HCT116 (cell line): ENCODE measurements around the gene NUCB1. TPM values are rescaled to one million over a fixed set of nuclear protein-coding genes. Genes with fewer than 3 reads are reported as not detected.

Experiments used
- ATAC-seq: fragments of 200-7000 bp; cut with Tn5 transposase; 2 replicates; pipeline ENCODE4 v1.9.1; 2020; ENCODE audit warnings: mild to moderate bottlenecking, moderate library complexity
- BruUV-seq: library from RNA; stranded (reverse); fragments of 400-500 nt; replicated peaks from 2 replicates; lab custom pipeline; 2021; lab: Mats Ljungman, UMichigan
- CTCF ChIA-PET: fragments of 300-600 bp; sonication (Branson Sonifier 250); formaldehyde crosslinking; loops from one replicate; lab custom pipeline; 2021; ENCODE audit warnings: antibody characterized with exemption; lab: Charles Lee
- POLR2A ChIA-PET: fragments of 300-600, 350-600 bp; sonication (Branson Sonifier 250); formaldehyde crosslinking; loops from one replicate; lab custom pipeline; 2021; ENCODE audit warnings: antibody characterized with exemption; lab: Charles Lee
- RAD21 ChIA-PET, 2 experiments: fragments of 300-600 bp; sonication (Branson Sonifier 250); formaldehyde crosslinking; loops; one replicate each; lab custom pipeline; 2023; ENCODE audit warnings: low total read pairs in 2 of 2; ENCODE audit not compliant: uncharacterized antibody in 2 of 2, unreplicated experiment in 2 of 2, low non-redundant PET in 1 of 2; lab: Charles Lee
- DNase-seq: peaks from one replicate; pipeline ENCODE4 v3.0.0-alpha.2; 2010; ENCODE audit warnings: low read depth, low spot score
- H2AFZ ChIP-seq: fragments of 200-600 bp; shearing (Covaris generic), sonication (generic); 2 replicates; pipeline ENCODE4 v1.6.1; 2017; ENCODE audit warnings: low read depth, mixed run types, mixed read lengths, antibody characterized with exemption, low read length; ENCODE audit not compliant: poor library complexity, severe bottlenecking
- H3K27ac ChIP-seq: 2 replicates; pipeline ENCODE4 v1.5.1; 2012; ENCODE audit warnings: low read depth, low read length
- H3K27me3 ChIP-seq: fragments of 200-600 bp; sonication (generic); 2 replicates; pipeline ENCODE4 v1.6.1; 2016; ENCODE audit warnings: mixed run types, low read length, mixed read lengths; ENCODE audit not compliant: insufficient read depth
- H3K36me3 ChIP-seq, 2 experiments: fragments of 200-500 bp in 1 of 2; fragments of 200-600 bp in 1 of 2; sonication (Bioruptor generic) in 1 of 2; sonication (generic) in 1 of 2; 2 replicates each; pipeline versions ENCODE4 v1.5.1 to v1.6.1; 2014 to 2016; ENCODE audit warnings: low read length in 2 of 2, inconsistent platforms in 1 of 2, mixed read lengths in 1 of 2, mixed run types in 1 of 2; ENCODE audit not compliant: insufficient read depth in 2 of 2, control insufficient read depth in 1 of 2
- H3K4me1 ChIP-seq, 2 experiments: fragments of 200-600 bp in 1 of 2; sonication (generic) in 1 of 2; 2 replicates each; pipeline versions ENCODE4 v1.5.1 to v1.6.1; 2012 to 2017; ENCODE audit warnings: low read length in 2 of 2, inconsistent platforms in 1 of 2, mild to moderate bottlenecking in 1 of 2, mixed read lengths in 1 of 2, mixed run types in 1 of 2, moderate library complexity in 1 of 2; ENCODE audit not compliant: insufficient read depth in 2 of 2, control insufficient read depth in 1 of 2
- H3K4me2 ChIP-seq: fragments of 200-600 bp; sonication (generic); 2 replicates; pipeline ENCODE4 v1.6.1; 2017; ENCODE audit warnings: mixed run types, low read length, mixed read lengths
- H3K4me3 ChIP-seq, 2 experiments: fragments of 200-600 bp in 1 of 2; sonication (generic) in 1 of 2; replicated peaks in 1 of 2; 2 replicates each; pipeline ENCODE4 v1.5.1; 2011 to 2016; ENCODE audit warnings: low read length in 2 of 2, control low read depth in 1 of 2, low read depth in 1 of 2, mild to moderate bottlenecking in 1 of 2, mixed read lengths in 1 of 2, mixed run types in 1 of 2
- H3K79me2 ChIP-seq: fragments of 200-600 bp; sonication (generic); 2 replicates; pipeline ENCODE4 v1.6.1; 2017; ENCODE audit warnings: mild to moderate bottlenecking, mixed run types, low read length, moderate library complexity, mixed read lengths; ENCODE audit not compliant: insufficient read depth
- H3K9ac ChIP-seq: fragments of 200-600 bp; sonication (generic); 2 replicates; pipeline ENCODE4 v1.6.1; 2016; ENCODE audit warnings: low read length, mixed read lengths
- H3K9me2 ChIP-seq: fragments of 200-600 bp; sonication (generic), shearing (Covaris generic); 2 replicates; pipeline ENCODE4 v1.6.1; 2017; ENCODE audit warnings: mixed run types, mild to moderate bottlenecking, moderate library complexity; ENCODE audit not compliant: insufficient read depth
- H3K9me3 ChIP-seq, 2 experiments: fragments of 200-500 bp in 1 of 2; fragments of 200-600 bp in 1 of 2; sonication (Bioruptor generic) in 1 of 2; sonication (generic) in 1 of 2; 2 replicates each; pipeline ENCODE4 v1.6.1; 2014 to 2017; ENCODE audit warnings: low read length in 2 of 2, mixed read lengths in 2 of 2, inconsistent platforms in 1 of 2, low read depth in 1 of 2, mild to moderate bottlenecking in 1 of 2, mixed run types in 1 of 2, moderate library complexity in 1 of 2; ENCODE audit not compliant: control insufficient read depth in 1 of 2, insufficient read depth in 1 of 2
- H4K20me1 ChIP-seq: fragments of 200-600 bp; sonication (generic), shearing (Covaris generic); 2 replicates; pipeline ENCODE4 v1.6.1; 2017; ENCODE audit warnings: mixed run types, mild to moderate bottlenecking, moderate library complexity; ENCODE audit not compliant: insufficient read depth
- CBX3 ChIP-seq: IDR thresholded peaks from 2 replicates; pipeline ENCODE4 v1.6.1; 2012; ENCODE audit warnings: low read depth
- EGR1 ChIP-seq: IDR thresholded peaks from 2 replicates; pipeline ENCODE4 v1.6.1; 2012; ENCODE audit warnings: low read depth
- EZH2 ChIP-seq: fragments of 200-600 bp; sonication (generic); IDR thresholded peaks from 2 replicates; pipeline ENCODE4 v1.6.1; 2017; ENCODE audit warnings: antibody characterized with exemption, mixed run types
- EZH2phosphoT487 ChIP-seq: fragments of 200-600 bp; IDR thresholded peaks from 2 replicates; pipeline ENCODE4 v1.6.1; 2018; ENCODE audit warnings: antibody characterized with exemption, borderline replicate concordance
- MAX ChIP-seq: IDR thresholded peaks from 2 replicates; pipeline ENCODE4 v1.6.1; 2012
- POLR2A ChIP-seq: IDR thresholded peaks from 2 replicates; pipeline ENCODE4 v1.7.0; 2011; ENCODE audit warnings: borderline replicate concordance; ENCODE audit not compliant: insufficient read depth, insufficient read length; ENCODE audit errors: extremely low read depth
- POLR2AphosphoS5 ChIP-seq: IDR thresholded peaks from 2 replicates; pipeline ENCODE4 v1.6.1; 2011; ENCODE audit warnings: mild to moderate bottlenecking, low read depth, low read length, moderate library complexity
- RAD21 ChIP-seq: IDR thresholded peaks from 2 replicates; pipeline ENCODE4 v1.6.1; 2012; ENCODE audit warnings: low read depth, mild to moderate bottlenecking
- SP1 ChIP-seq: IDR thresholded peaks from 2 replicates; pipeline ENCODE4 v1.6.1; 2012; ENCODE audit warnings: low read depth
- SRF ChIP-seq: IDR thresholded peaks from 2 replicates; pipeline ENCODE4 v1.6.1; 2012; ENCODE audit warnings: low read depth
- TCF7L2 ChIP-seq: IDR thresholded peaks from 2 replicates; pipeline ENCODE4 v1.7.0; 2011; ENCODE audit warnings: borderline replicate concordance, inconsistent platforms; ENCODE audit not compliant: insufficient read depth, insufficient read length; ENCODE audit errors: extremely low read depth
- ZFX ChIP-seq: fragments of 450-650 bp; IDR thresholded peaks from 2 replicates; pipeline ENCODE4 v1.6.1; 2017
- ZNF274 ChIP-seq: fragments of 200-500 bp; sonication (Bioruptor generic); IDR thresholded peaks from 2 replicates; pipeline ENCODE4 v1.6.1; 2014; ENCODE audit warnings: mild to moderate bottlenecking, low read depth, low read length, inconsistent platforms
- intact Hi-C: fragments of 100-400 bp; cut with micrococcal nuclease; formaldehyde crosslinking; loops from 2 replicates; pipeline ENCODE4 v1.10.0; 2022
- total RNA-seq: library from RNA; stranded (reverse); gene quantifications from one replicate; pipeline ENCODE4 v1.2.1, GENCODE V29; 2021; ENCODE audit not compliant: unreplicated experiment
- TF ChIP-seq, protein P1 (sequence below): IDR thresholded peaks from 2 replicates; pipeline ENCODE4 v1.6.1; 2011; ENCODE audit warnings: mild to moderate bottlenecking, low read length, moderate library complexity; ENCODE audit not compliant: insufficient replicate concordance; ENCODE audit errors: extremely low read depth

NUCB1 gene
- total RNA-seq, 1 experiment from 2014 or later, result 88.8 TPM

GRCh38 chr19:48933382-48933932 lies 33.3 kb downstream of the NUCB1 start, which contains the start of gene DHDH:
Gene DHDH, plus strand, starts transcription at chr19:48933699. Its CDS starts 23 bp downstream, at chr19:48933722.
- RAD21 ChIA-PET, result no interaction called here
- peak; percentile 92 for DNase-seq
- H3K36me3 ChIP-seq, result no peaks in the 10 kb centered on the region
- no peaks in the 10 kb centered on the region for H3K9me2 ChIP-seq
- BruUV-seq, result no TSS peak
- peaks cover 12 to 20% of the 10 kb centered on the region in 2 experiments for H3K4me1 ChIP-seq
- H3K27ac ChIP-seq, result peak within 1 kb of the TSS; percentile 28; the same call in 1 of the 2 replicates
- POLR2A ChIA-PET, result interaction anchor here (0.6 to 2.2 kb wide), 14 partner anchors 9 to 315 kb away, joined by 3 to 12 read pairs (median 4); partner anchors contain the start of genes BAX, FTL, GYS1 and NUCB1
- peak within 1 kb of the TSS; percentile 88 for H2AFZ ChIP-seq
- H3K9me3 ChIP-seq, result no peaks in the 10 kb centered on the region
- no peaks in the 10 kb centered on the region for H3K79me2 ChIP-seq
- H3K4me2 ChIP-seq, result peak within 1 kb of the TSS; percentile 99
- no peaks in the 10 kb centered on the region for H4K20me1 ChIP-seq
- peak within 1 kb of the TSS; percentile 72 for H3K9ac ChIP-seq
- no peaks in the 10 kb centered on the region for H3K27me3 ChIP-seq
- TF ChIP-seq, protein P1, sequence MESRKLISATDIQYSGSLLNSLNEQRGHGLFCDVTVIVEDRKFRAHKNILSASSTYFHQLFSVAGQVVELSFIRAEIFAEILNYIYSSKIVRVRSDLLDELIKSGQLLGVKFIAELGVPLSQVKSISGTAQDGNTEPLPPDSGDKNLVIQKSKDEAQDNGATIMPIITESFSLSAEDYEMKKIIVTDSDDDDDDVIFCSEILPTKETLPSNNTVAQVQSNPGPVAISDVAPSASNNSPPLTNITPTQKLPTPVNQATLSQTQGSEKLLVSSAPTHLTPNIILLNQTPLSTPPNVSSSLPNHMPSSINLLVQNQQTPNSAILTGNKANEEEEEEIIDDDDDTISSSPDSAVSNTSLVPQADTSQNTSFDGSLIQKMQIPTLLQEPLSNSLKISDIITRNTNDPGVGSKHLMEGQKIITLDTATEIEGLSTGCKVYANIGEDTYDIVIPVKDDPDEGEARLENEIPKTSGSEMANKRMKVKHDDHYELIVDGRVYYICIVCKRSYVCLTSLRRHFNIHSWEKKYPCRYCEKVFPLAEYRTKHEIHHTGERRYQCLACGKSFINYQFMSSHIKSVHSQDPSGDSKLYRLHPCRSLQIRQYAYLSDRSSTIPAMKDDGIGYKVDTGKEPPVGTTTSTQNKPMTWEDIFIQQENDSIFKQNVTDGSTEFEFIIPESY, result peak; percentile 22
- TF ChIP-seq TCF7L2, result peak; percentile 59
- TF ChIP-seq ZFX, result no peak
- TF ChIP-seq ZNF274, result no peak
- TF ChIP-seq SP1, result peak; percentile 55
- TF ChIP-seq RAD21, result no peak
- peak; percentile 23; the same call in 1 of the 2 replicates for TF ChIP-seq MAX
- TF ChIP-seq EZH2, result no peak
- TF ChIP-seq POLR2A, result peak; percentile 85
- no peak for TF ChIP-seq SRF
- no peak for TF ChIP-seq EZH2phosphoT487
- TF ChIP-seq EGR1, result peak; percentile 75
- TF ChIP-seq CBX3, result no peak
- peak; percentile 96 for TF ChIP-seq POLR2AphosphoS5
- TF ChIP-seq, all 23 proteins: peak for 7
- CTCF ChIA-PET, result interaction anchor here (0.8 to 1.4 kb wide), 4 partner anchors 37 to 430 kb away, joined by 3 to 4 read pairs (median 3); partner anchors contain the start of genes DKKL1 and RUVBL2
- ATAC-seq, result peak; percentile 99
- intact Hi-C loops, result loop anchor here (1.0 kb wide), 1 partner anchor 32 kb away; the partner anchor contains the start of gene FTL
- peak within 1 kb of the TSS; percentile 47 to 73 for H3K4me3 ChIP-seq
